ENCODE measurements around the gene NKX1-1. TPM values are rescaled to one million over a fixed set of nuclear protein-coding genes. Genes with fewer than 3 reads are reported as not detected.
A peak's percentile ranks its signal among the peaks of the same experiment; 100 is the strongest.
"Not testable (repeated sequence)": the region's sequence is repeated elsewhere in the genome, so short reads cannot be mapped to it uniquely, and the experiment has no call there.

NKX1-1 gene
- total RNA-seq, 1 donor from 2014 or later = not detected

DNA sequence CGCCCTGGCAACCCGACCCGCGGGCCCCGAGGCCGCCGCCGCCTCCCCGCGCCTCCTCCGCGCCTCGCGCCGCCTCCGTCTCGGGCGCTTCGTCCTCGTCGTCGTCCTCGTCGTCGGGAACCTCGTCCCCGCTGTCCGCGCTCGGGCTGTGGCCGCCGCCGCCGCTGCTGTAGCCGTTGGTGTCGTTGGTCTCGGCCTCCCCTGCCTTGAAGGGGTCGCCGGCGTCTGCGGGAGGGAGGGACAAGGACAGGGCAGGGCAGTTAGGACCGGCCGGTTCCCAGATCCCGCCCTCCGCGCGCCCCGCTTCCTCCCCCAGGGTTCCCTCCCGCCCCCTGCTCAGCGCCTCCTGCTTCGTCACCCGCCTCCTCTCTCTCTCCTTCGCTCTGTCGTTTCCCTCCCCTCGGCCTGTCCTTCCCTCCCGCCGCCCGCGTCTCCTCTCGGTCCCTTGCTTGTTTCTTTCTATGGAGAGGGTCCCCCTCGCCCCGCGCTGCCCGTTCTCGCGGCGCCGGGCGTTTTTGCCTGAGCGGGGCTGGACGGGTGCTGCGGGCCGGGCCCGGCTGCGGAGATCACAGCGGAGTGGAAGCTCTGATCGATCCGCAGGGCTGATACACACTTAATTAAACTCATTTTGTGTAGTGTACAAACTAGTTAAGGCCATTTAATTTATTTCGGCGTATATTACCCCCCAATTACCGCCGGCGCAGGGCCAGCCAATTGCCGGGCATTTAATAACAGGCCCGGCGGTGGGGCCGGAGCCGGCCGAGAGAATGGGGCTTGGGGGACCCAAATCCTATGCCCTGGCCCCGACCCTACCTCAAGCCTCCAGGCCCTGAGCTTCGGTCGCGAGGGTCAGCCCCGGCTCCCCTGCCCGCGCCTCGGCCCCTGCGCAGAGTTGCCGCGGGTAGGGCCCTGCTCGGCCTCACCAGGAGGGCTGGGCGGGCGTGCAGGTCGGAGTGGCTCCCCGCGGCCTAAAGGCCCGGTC is 2.4 kb downstream of the NKX1-1 start:
- no peak for DNase-seq

DNA sequence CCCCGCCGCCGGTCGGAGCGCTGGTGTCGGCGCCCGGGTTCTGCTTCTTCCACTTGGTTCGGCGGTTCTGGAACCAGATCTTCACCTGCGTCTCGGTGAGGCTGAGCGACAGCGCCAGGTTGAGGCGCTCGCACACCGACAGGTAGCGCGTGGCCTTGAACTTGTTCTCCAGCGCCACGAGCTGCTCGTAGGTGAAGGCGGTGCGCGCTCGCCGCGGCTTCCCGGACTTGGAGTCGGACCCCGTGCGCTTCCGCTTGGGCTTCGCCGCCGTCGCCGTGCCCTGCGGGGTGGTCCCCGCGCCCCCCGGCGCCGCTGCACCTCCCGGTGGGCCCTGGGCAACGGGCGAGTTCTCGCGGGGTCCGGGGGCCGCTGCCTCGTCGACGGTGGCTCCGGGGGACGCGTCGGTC is 3.1 kb downstream of the NKX1-1 start:
- no peak for DNase-seq

DNA sequence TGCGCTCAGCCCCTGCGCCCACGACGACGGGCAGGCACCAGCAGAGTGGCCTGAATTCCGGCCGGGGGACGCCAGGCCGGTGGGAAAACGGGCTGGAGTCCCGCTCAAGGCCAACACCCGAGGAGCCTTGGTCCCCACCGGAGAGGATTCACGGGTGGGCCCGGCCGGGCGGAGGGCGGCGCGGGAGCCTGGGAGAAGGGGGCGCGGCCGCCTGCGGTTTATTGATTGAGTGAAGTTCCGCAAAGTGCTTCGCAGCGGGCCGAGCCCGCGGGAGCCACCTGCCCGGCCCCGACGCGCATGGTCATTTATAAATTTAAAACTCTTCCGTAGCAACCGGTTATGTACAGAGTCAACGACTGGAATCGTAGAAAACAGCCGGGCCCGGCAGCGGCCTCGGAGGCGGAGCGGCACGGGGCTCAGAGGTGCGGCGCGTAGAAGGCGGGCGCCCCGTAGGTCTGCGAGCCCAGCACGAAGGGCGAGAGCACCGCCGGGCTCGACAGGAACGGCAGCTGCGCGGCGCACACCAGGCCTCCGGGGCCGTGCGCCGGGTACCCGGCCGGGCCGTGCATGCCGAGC is 3.6 kb downstream of the NKX1-1 start:
- DNase-seq = peak; percentile 11

DNA sequence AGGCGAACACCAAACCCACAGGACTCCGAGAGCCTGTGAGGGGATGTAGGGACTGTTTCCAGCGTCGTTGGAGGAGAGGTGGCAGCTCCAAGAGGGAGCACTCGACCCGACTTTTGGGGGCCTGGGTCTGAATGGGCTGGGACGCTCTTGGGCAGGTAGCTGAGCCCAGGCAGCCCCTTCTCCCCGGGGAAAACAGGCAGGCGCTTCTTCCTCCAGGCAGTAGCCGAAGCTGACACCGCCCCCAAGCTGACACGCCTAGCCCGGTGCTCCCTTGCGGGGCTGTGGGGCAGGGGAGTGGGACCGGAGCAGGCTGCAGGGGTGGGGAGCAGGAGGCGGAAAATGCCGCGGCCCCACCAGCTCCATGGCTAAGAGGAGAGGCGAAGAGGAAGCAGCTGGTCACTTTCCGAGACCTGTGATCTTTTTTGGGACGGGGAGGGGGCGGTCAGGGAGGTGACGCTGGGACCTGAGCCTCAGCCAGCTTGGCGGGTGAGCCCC is 4.2 kb downstream of the NKX1-1 start:
- DNase-seq = no peak

DNA sequence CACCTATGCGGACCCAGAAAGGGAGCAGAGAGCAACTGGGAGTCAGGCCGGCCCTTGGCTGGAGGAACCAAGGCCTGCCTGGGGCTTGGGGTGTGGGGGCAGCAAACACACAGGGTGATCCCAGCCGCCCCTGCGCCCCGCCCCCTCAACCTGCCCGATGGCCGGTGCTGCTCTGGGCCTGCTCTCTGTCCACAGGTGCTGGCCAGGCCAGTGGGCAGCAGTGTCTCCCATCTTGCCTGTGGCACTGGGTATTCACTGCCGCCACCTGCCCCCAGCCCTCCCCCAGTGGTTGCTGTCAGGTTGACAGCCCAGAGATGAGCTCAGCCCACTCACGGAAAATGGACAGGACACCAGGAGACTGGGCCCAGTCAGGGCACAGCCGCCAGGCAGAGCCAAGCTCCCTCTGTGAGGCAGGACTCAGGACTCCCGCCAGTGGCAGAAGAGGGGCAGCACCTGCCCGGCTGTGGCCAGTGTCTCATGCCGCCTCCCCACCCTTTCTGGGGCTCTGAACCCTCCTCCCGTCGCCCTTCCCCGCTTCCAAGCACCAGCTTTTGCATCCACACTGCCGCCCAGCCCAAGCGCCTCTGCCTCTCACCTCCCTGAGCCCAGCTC is 4.7 kb downstream of the NKX1-1 start:
- DNase-seq = no peak

DNA sequence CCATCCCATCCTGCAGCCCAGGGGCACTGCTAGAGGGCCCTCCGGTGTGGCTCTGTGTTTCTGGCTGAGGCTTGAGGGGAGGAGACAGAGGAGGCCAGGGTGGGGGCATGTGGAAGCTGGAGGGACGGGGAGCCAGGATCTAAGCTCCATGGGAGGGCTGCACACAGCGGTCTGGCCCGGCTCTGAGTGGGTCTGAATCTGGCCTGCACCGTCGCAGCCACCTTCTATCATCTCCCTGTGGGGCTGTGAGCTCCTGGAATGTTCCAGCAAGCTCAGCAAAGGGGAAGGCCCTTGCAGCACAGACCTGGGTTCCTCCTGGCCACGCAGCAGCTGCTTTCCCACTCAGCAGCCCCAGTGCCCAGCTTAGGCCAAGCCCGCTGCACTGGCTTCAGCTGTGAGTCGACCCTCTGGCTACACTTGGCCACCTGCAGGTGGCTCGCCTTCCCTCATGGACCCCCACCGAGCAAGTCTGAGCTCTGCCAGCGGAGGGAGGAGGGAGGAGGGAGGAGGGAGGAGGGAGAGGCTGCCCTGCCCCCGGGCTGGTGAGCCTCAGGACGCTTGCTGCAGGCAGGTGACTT is 5.3 kb downstream of the NKX1-1 start:
- DNase-seq = no peak

DNA sequence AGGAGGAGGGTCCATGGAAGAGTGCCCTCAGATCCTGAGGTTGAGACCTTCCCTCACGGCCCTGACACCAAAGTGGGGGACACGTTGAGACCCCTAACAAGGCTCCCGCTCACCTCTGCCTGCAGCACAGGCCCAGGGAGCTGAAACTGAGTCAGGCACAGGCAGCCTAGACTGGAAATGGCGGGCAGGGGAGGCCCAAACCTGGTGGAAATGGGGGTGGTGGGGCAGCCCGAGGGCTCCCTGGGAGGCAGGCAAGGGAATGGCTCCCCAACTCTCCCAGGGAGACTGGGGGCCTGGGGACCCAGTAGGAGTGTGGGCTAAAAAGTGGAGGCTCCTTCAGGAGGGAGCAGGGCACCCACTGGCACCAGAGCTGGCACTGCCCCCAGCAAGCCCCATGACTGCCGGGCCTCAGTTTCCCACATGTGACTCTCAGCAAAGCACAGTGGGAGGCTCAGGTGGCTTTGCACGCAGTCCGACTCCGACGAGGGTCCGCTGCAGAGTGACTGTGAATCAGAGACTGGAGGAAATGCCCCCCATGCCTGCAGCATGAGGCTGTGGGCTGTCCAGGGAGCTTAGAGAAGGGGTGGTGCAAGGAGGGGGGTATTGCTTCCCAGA is 5.9 kb downstream of the NKX1-1 start:
- no peak for DNase-seq

DNA sequence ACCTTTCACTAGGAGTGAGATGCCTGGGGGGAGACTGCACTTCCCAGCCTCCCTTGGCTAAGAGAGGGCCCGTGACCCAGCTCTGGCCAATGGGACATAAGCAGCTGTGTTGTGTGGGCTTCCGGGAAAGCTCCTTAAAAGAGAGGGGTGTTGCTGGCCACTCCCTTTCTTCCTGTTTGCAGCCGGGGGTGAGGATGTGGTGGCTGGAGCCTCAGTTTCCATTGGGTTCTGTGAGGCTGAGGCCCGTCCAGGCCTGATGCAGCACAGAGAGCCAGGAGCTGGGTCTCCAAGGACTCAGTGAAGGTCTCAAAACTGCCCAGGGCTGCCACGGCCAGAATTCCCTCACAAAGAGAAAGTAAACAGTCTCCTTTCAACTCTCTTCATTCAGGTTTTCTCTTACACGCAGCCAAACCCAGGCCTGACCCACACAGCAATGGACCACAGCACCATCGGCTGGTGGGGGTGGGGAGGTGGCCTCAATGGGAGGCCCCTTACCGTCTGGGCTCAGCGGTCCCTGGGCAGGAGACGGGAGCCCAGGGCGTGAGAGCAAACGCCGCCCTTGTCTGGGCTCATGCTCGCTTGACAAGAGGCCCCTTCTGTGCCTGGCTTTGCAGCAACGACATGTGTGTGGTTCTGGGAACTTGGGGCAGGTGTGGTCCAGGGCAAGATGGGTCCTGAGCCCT is 6.6 kb downstream of the NKX1-1 start:
- no peak for DNase-seq

DNA sequence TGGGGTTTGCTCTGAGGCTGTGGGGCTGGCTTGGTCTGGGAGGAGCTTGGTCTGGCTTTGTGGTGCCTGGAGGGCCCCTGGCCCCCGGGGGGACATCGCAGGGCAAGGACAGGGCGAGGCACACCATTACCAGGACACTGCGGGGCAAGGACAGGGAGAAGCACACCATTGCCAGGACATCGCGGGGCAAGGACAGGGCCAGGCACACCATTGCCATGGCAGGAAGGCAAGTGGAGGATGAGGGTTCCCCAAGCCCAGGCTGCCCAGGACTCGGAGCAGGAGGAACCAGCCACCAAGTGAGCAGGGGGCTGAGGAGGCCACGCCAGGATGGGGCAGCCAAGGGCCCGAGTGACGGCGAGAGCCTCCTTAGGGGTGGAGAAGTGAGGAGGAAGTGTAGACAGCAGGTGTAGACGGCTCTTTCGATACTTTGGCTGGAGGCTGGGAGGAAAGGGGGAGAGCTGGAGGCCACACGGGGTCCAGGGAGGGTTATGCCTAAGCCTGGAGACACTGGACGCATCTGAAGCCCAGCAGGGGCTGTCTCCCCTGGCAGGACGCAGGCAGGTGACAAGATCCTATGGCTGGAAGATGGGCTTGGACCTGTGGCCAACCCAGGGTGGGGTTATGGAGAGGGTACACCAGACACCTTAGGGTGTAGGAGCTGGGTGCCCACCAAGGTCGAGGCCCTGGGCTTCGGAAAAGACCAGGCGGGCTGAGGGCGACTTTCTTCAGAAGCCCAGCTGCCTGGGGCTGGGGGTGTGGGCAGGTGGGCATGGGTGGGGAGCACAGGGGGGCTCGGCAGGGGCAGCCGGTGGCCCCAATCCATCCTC is 7.3 kb downstream of the NKX1-1 start:
- no peak for DNase-seq

DNA sequence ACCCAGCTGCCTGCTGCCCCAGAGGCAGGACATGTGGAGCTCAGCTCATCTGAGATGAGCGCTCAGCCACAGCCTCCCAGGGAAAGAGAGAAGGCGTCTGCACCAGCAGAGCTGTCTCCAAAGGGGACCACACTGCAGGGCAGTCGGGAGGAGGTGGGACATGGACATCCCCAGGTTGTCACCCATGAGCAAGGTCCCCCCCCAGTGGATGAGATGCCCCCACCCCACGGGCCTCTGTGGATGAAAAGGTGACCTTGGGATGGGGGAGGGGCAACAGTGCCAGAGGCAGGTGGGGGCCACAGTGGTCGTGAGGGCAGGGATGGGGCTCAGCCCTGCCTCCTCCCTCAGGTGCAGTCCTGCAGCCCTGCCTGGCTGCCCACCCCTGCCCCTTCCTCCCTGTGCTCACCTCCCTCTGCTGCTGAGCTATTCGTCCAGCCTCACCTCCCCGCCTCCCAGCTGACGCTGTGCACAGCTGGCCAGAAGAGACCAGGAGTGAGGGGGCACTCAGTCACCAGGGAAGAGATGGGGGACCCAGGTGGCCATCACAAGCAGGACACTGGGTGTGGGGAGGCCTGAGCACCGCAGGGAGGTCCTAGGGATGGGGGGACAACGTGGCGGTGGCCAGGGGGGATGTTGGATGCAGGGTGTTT is 9.3 kb downstream of the NKX1-1 start:
- DNase-seq = no peak

DNA sequence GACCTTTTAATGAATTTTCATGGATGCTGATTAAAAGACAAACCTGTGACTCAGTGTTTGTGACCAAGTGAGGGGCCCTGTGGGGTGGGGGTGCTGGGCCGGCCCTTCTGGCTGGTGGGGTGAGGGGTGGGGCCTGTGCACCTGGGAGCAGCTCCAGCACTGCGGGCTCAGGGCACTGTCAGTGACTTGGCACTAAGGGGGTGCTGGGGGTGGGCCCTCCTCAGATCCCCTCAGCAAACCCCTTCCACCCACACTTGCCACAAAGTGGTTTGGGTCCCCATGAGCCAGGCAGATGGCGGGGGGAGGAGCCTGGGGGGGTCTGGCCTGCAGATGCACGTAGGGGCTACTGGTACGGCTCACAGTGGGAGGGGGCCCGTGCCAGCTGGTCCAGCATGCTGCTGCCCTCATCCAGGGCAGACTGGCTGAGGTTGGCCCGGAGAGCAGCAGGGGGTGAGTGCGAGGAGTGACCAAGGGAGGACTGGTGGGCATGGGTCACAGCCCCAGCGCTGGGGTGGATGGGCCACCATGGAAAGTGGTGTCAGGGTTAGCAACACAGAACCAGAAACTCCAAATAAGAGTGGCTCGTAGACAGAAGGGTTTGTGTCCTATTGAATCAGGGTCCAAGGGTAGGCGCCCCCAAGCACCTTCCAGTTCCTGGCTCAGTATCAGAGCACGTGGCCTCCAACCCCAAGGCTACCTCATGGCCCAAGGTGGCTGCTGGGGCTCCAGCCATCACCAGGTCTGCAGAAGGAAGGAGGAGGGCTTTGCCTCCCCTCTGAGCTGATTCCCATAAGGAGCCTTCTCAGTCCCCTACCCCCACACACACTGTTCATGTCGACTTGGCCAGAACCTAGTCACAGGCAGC is 10.1 kb downstream of the NKX1-1 start:
- DNase-seq = no peak

DNA sequence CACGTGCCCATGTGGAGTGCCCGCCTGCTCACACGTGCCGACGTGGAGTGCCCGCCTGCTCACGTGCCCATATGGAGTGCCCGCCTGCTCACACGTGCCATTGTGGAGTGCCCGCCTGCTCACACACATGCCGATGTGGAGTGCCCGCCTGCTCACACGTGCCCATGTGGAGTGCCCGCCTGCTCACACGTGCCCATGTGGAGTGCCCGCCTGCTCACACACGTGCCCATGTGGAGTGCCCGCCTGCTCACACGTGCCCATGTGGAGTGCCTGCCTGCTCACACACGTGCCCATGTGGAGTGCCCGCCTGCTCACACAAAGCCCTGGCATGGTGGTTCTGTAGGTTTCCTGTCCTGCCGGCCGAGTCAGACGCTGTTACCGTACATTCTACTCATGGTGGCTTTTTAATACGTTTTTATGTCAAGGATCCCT is 10.8 kb downstream of the NKX1-1 start:
- DNase-seq = not testable (repeated sequence)

DNA sequence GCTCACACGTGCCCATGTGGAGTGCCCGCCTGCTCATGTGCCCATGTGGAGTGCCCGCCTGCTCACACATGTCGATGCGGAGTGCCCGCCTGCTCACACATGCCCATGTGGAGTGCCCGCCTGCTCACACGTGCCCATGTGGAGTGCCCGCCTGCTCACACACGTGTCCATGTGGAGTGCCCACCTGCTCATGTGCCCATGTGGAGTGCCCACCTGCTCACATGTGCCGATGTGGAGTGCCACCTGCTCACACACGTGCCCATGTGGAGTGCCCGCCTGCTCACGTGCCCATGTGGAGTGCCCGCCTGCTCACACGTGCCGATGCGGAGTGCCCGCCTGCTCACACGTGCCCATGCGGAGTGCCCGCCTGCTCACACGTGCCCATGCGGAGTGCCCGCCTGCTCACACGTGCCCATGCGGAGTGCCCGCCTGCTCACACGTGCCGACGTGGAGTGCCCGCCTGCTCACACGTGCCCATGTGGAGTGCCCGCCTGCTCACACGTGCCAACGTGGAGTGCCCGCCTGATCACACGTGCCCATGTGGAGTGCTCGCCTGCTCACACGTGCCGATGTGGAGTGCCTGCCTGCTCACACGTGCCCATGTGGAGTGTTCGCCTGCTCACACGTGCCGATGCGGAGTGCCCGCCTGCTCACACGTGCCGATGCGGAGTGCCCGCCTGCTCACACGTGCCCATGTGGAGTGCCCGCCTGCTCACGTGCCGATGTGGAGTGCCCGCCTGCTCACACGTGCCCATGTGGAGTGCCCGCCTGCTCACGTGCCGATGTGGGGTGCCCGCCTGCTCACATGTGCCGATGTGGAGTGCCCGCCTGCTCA is 11.5 kb downstream of the NKX1-1 start:
- DNase-seq = not testable (repeated sequence)

DNA sequence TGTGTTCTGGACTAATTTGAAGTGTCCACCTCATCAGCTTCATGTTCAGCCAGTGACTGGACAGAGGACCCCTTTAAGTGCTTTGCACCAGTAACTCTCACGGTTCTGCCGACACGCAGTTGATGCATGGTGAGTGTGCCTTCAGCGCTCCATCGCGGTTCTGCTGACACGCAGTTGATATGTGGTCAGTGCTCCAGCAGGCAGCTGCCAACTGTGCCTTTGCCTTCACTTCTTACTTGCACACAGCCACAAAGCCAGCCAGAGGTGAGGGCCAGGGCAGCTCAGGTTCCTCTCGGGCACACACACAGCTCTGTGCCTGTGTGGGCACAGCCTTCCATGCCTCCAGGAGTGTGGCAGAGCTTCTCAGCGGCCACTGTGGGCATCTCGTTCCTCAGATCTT is 12.4 kb downstream of the NKX1-1 start:
- no peak for DNase-seq

DNA sequence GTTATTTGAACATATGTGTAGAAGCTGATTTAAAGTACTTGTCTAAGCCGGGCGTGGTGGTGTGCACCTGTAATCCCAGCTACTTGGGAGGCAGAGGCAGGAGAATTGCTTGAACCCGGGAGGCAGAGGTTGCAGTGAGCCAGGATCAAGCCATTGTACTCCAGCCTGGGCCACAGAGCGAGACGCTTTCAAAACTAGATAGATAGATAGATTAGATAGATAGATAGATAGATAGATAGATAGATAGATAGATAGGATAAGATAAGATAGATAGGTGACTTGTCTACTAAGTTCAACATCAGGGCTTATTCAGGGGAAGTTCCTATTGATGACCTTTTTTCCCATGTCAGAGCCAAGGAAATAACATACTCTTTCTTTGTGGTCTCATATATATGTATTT is 12.9 kb downstream of the NKX1-1 start:
- not testable (repeated sequence) for DNase-seq

DNA sequence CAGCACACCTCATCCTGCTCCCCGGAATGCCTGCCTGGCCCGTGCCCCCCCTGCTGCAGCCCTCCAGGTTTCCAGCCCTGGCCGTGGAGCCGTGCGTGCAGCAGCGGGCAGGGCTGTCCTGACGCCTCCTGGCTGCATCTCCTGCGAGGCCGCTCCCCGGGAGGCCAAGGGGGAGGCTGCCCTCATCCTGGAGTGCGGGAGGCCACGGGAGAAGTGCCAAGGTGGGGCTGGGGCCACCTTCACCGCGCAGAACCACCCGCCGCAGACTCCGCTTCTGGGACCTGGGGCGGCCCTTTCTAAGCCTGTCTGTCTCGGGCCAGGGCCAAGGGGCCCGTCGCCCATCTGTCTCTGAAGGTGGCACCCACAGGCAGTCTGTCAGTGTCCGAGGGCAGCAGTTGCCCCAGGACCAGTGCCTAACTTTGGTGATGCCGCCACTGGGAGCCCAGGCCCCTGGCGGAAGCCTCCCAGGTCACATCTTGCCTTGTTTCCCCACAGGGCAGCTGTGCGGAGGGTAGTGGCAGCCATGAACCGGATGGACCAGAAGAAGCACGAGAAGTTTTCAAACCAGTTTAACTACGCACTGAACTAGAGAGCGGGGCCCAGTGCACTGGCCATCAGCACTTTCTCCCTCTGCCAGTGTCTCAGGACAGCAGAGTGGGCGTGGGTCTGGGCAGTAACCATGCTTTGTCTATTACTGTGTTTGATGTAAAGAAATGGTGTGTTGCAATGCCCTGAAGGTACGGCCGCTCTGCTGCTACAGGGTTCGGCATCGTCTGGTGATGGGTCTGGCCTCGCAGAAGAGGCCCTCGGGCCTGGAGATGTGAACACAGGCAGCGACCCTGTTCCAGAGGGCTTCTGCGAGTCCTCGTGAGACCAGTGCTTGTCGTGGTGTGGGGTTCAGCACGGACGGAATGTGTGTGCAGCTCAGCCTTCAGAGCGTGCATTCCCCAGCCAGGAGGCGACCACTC is 20.6 kb downstream of the NKX1-1 start:
- no peak for DNase-seq

DNA sequence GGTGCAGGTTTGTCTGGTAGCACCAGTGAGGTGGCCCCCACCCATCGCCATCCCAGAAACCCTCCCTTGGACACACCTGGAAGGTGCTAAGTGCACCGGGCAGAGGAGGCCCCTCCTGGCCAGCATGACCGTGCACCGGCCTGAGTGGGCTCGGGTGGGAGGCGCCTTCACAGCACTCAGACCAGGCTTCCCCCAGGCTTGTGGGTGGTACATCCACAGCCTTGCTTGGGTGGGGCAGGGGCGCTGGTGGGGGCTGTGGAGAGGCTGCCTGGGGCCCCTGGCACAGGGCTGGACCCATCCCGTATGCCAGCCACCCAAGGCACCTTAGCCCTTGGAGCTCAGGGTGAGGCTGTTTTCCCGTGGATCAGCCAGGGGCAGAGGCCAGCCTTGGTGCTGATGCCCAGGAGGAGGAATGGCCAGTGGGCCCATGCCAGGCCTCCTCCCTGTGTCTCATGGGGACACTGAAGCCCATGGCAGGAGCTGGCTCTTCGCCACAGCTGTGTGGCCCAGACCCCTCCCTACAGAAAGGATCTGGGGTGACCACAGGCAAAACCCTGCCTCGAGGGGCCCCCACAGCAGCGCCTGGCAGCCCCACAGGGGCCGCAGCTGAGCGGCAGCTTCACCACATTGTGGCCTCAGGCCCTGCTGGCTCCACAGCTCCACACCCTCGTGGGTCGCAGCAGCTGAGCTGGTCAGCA is 21.4 kb downstream of the NKX1-1 start:
- DNase-seq = no peak

Data from dermis blood vessel endothelial cell (primary cell).